ENCODE data around the gene LRRK1.
"Not testable (repeated sequence)": the region's sequence is repeated elsewhere in the genome, so short reads cannot be mapped to it uniquely, and the experiment has no call there.

LRRK1 gene

DNA sequence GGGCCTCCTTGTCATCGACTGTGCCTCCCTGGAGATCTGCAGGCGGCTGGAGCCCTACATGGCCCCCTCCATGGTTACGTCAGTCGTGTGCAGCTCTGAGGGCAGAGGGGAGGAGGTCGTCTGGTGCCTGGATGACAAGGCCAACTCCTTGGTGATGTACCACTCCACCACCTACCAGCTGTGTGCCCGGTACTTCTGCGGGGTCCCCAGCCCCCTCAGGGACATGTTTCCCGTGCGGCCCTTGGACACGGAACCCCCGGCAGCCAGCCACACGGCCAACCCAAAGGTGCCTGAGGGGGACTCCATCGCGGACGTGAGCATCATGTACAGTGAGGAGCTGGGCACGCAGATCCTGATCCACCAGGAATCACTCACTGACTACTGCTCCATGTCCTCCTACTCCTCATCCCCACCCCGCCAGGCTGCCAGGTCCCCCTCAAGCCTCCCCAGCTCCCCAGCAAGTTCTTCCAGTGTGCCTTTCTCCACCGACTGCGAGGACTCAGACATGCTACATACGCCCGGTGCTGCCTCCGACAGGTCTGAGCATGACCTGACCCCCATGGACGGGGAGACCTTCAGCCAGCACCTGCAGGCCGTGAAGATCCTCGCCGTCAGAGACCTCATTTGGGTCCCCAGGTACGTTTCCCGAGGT lies 146.5 kb downstream of the LRRK1 start:
- in situ Hi-C loops (cut with MboI; ENCODE audit: low sequenced_read_pairs) = no loop called here

DNA sequence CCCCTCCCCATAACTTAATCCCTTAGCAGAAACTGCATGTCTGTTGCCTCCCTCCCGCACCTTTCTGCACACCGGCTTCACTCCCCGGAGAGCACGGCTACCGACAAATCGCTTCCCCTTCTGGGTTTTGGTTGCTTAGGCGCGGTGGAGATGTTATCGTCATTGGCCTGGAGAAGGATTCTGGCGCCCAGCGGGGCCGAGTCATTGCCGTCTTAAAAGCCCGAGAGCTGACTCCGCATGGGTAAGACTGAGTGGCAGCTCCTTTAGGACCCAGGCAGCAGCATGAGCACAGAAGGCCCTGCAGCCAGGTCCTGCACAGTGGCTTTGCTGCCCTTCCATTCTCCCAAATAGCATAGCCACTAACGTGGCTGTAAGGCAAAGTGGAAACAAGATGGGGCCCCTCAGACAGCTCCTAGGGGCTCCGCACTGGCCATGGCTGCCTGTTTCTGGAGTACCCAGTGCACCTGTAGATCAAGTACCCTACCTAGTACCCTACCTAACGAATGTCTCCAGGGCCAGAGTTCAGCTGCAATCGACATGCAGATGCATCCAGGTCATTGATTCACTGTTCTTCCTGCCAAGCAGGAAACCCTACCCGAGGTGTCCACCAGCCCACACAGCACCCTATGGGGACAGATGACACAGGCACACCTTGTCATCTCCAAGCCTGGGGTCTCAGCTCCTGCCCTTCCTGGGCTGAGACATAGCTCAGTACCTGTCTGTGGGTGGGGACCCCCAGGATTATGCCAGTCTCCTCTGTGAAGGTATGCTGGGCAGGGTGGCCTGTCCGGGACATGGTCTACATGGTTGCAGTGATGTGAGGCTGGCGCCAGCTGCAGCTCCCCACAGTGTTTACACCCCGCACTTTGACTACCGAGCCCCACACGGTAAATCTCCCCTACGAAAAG lies 147.6 kb downstream of the LRRK1 start:
- in situ Hi-C loops (cut with MboI; ENCODE audit: low sequenced_read_pairs) = no loop called here

DNA sequence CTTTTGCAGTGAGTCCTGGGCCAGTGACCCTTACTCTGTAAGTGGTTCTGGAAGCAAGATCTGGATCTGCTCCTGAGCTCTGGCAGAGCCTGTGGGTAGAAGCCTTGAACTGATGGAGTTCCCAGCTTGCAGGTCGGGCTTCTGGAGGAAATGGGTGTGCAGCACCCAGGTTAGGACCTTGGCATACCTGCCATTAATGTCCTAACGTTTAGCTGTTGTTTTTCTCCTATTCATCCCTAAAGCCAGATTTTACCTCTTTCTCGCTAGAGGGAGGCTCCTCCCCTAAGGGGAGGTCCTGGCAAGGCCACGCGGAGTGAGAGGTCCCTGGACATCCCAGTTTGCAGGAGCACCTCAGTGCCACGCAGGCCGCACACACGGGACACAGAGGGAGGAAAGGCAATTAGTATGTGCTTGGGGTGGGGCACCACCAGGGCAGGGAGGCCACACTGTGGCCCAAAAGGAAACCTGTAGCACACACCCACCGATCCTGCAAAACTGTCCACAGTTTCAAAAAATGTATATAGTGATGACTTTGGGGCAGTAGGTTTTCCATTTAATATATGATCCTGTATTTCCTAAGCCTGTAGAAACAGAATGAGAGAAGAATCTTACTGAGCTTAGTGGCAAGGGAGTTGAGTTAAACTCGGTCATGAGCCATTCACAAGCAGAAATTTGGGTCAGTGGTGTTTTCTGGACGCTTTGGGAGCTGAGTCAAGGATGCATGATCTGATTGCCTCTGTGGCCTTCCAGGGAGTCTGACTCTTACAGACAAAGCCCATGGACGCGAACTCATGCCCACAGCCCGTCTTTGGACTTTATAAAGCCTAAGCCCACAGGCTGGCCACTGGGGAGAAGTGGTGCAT lies 148.7 kb downstream of the LRRK1 start:
- in situ Hi-C loops (cut with MboI; ENCODE audit: low sequenced_read_pairs) = no loop called here

DNA sequence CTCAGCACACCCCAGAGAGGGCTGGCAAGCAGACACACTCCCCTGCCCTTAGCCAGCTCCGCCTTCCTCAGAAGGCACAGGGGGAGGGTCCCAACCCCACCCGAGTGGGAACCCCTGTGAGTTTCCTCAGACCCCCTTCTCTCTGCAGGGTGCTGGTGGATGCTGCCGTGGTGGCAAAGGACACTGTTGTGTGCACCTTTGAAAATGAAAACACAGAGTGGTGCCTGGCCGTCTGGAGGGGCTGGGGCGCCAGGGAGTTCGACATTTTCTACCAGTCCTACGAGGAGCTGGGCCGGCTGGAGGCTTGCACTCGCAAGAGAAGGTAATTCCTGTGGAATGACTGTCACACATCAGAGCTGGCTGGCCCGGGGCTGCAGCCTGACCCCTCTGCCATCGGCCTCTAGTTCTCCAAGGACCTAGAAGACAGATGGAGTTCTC lies 149.4 kb downstream of the LRRK1 start:
- in situ Hi-C loops (cut with MboI; ENCODE audit: low sequenced_read_pairs) = no loop called here

DNA sequence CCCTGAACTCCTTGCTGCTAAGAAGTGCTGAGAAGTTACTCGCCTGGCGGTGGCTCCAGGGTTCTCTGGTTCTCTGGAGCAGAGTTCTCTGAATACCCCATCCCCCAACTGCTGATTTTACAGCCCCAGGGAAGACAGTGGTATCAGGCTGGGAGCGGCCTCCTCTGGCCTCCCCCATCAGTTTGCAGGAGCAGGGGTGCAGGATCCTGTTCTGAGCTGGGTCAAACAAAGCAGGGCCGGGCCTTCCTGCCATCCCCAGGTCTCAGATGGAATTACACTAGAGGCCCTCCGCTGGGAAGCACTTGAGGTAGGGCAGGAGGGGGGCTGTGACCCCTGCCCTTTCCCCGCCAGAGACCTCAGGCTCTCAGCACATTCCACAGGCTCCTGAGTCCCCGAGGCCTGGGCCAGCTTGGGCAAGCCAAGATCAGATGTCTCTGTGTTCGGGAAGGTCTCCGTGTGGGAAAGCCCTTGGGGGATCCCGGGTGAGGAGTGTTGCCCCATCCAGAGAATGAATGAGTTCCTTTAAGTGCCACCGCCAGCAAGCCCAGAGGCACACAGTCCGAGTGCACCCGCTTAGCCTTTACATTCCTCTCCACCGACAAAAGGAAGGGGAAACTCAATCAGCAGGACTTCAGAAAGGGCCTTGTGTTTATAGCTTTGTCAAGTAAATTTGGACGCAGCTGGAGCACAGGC lies 149.9 kb downstream of the LRRK1 start:
- in situ Hi-C loops (cut with MboI; ENCODE audit: low sequenced_read_pairs) = no loop called here

DNA sequence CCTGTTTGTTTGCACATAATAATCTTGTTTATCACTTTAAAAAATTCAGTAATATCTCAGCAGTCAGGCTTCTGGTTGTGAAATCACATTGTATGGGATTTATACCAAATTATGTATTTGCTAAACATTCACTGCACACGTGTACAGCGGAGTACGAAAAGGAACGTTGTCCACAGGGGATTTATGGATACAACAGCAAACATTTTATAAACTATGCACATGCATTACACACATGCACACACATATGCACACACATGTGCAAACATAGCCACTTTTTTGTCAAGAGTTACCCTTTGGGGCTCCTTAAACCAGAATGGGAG lies 150.5 kb downstream of the LRRK1 start:
- in situ Hi-C loops (cut with MboI; ENCODE audit: low sequenced_read_pairs) = no loop called here

DNA sequence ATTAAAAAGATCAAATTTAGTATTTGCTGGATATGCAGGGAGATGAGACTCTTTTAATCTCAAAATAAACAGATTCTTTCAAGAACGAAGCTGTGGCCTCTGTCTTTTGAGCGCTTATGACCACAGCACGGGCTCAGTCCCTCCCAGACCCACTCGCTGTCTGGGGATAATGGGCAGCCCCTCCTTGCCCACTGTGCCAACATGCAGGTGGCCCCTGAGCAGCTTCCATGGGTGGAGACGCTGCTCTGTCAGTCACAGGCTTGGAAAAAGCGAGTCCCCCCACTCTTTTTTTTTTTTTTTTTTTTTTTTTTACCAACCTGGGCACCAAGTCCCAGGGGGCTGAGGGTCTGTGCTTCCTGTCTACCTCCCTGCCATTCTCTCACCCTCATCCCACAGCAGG lies 150.9 kb downstream of the LRRK1 start:
- in situ Hi-C loops (cut with MboI; ENCODE audit: low sequenced_read_pairs) = no loop called here

DNA sequence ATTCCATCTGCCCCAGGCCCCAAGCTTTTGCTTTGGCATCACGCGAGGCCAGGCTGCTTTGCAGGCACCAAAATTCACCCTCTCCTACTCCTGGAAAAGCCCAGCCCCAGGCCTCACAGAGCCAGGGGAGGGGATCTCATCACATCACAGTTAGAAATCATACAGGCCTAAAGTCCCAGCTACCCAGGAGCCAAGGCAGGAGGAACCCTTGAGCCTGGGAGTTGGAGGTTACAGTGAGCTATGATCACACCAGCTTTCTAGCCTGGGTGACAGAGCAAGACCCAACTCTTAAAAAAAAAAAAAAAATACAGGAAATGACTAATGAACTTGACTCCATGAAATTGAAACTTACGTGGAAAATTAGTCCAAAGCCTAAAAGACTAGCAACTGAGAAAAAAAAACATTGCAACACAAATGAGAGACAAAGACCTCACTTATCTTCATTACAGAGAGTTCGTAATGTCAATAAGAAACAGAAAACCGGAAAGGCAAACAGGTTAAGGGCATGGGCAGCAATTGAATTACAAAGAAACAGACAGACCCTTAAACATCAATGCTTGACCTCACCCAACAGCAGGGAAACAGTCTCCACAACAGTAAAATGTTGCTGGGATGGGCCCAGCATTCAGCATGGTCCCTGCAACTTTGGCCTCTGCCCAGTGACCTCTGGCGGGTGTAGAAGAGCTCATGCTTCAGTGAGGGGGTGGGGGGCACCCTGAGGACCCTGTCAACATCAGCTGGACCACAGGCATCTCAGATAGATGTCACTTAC lies 151.5 kb downstream of the LRRK1 start:
- in situ Hi-C loops (cut with MboI; ENCODE audit: low sequenced_read_pairs) = no loop called here

DNA sequence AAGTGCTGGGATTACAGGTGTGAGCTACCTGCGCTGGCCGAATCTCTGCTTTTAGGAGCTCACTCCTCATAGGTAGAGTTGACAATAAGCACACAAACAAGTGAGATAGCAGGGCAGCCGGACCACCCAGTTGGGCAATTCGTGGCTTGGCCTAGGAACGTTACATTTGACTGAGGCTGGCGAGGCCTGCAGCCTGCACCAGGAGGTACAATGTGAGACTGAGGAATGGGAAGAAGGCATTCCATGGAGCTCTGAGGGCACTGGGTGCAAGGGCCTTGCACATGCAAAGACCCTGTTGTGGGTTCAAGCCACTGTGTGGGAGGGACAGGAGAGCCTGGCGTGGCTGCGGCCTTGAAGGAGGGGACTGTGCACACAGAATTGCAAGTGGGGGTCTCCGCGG lies 152.5 kb downstream of the LRRK1 start:
- in situ Hi-C loops (cut with MboI; ENCODE audit: low sequenced_read_pairs) = no loop called here

DNA sequence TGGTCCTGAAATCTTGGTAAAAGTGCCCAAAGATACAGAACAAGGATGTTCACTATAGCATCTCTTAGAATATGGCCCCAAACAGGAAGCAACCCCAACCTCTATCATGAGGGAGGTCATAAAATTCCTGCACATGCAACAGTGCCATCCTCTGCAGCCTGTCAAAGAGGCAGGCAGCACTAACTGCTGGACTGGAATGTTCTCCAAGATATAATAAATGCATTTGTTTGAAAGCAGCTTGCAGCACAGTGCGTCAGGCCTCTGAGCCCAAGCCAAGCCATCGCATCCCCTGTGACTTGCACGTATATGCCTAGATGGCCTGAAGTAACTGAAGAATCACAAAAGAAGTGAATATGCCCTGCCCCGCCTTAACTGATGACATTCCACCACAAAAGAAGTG lies 153.1 kb downstream of the LRRK1 start:
- in situ Hi-C loops (cut with MboI; ENCODE audit: low sequenced_read_pairs) = not testable (repeated sequence)

DNA sequence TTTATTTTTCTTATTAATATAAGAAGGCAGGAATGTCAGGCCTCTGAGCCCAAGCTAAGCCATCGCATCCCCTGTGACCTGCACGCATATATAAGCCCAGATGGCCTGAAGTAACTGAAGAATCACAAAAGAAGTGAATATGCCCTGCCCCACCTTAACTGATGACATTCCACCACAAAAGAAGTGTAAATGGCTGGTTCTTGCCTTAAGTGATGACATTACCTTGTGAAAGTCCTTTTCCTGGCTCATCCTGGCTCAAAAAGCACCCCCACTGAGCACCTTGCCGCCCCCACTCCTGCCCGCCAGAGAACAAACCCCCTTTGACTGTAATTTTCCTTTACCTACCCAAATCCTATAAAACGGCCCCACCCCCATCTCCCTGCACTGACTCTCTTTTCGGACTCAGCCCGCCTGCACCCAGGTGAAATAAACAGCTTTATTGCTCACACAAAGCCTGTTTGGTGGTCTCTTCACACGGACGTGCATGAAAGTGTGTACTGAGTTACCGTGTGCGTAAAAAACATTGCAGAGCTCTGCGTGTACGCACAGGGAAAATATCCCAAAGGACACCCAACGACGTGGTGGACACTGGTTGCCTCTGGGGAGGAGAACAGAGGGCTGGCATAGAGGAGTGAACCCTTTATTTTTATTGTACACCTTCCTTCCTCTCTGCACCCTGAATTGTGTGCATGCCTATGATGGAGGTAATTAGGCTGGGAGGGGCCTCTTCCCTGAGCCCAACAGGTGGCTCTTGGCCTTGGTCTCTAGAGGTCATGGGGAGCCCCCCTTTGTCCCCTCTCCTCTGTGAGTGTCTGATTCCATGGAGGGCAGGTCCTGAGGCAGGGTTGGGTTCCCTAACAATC lies 158.9 kb downstream of the LRRK1 start:
- in situ Hi-C loops (cut with MboI; ENCODE audit: low sequenced_read_pairs) = not testable (repeated sequence)

DNA sequence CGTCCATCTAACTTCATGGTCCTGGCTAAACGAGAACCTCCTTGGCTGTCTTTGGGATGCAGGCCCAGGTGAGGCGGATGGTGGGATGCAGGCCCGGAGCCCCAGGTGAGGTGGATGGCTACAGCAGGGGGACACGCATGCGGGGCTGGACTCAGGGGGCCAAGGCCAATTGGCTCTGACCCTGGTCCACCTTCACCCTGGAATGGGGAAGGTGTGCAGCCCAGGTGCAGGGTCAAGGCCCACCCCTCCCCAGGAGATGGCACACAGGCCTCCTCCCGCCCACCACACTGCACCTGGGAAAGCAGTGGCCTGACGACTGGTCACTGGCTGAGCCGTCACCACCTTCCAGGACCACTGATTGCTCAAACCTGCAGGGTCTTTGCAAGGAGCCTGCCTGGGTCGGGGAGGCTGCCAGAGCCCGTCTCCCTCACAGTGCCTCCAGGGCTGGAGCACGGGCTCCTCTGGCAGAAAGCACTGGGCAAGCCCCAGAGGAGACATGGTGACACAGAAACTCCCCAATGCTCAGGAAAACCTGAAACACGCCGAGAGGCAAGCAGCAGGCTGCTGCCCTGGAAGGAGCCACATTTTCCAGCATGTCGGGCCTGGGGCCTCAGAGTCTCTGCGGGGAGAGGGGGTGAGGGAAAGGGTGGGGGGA lies 159.6 kb downstream of the LRRK1 start:
- in situ Hi-C loops (cut with MboI; ENCODE audit: low sequenced_read_pairs) = no loop called here

DNA sequence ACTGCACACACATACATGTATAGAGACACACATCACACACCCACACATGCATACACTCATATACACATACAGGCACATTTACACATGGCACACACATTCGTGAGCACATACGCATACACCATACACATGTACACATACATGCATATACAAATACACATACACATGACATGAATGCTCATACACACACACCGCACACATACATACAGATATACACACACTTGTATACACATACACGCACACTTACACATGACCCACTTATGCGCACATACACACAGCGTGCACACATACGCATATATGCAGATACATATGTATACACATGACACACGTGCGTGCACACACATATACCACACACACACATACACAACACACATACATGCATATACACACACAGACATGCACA lies 162.7 kb downstream of the LRRK1 start:
- in situ Hi-C loops (cut with MboI; ENCODE audit: low sequenced_read_pairs) = no loop called here

DNA sequence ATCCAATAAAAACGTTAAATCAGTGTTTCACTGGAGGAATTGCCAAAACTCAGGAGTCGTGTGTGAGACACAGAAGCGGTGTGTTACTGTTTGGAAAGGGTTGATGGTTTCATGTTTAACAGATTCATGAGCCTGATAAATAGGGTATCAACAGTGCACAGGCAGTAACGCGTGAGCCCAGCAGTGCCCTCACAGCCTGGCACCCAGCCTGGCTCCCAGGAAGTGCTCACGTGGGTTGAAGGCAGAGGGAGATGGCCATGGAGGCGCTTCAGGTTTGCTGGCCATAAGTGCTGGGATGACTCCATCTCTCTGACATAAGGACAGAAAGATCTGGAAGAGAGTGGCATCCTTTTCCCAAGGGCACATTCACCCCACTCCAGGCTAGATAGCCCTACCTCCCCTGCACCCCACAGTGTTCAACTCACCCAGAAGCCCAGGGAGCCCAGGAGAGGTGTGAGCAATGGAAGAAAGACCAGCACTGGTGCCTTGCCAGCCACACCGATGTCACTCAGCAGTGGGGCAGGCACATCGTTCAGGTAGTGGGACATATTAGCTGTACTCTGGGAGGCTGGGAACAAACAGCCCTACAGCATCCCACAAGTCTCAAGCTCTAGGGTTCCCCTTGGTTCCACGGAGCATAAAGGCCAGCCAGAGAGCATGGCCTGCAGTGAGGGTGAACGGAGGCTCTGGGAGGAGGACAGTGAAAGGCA lies 164.3 kb downstream of the LRRK1 start:
- in situ Hi-C loops (cut with MboI; ENCODE audit: low sequenced_read_pairs) = no loop called here

DNA sequence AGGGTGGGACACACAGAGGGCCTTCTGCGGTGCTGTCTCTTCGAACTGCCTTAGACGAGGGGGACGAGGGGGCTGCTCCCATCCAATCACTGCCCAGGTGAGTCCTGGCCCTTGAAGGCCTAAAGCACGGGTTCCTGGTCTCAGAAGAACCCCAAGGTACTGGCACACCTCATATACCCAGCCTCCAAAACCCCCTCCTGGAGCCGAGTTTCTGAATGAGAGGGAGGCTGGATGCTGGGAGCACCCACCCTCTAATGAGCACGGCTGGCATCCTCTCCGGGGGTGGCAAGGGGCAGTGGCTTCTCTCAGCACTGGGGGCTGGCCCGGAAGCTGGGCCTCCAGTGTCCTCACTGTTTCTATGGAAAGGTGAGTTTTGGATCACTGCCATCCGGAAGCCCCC lies 165.6 kb downstream of the LRRK1 start:
- in situ Hi-C loops (cut with MboI; ENCODE audit: low sequenced_read_pairs) = no loop called here

DNA sequence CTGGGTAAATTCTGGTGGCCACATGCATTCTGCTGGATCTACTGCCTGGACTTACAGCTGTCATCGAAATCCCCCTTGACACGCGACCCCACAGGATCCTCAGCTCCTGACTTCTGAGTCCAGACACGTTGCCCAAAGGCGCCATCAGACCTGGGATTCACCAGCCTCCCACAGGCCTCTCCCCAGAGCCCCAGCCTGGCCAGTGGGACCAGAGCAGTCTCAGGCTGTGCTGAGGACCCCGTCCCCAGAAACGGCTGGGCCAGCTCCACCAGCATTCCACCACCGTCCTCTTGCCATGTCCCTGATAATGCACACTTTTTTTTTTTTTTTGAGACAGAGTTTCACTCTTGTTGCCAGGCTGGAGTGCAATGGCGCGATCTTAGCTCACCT lies 166.1 kb downstream of the LRRK1 start:
- in situ Hi-C loops (cut with MboI; ENCODE audit: low sequenced_read_pairs) = no loop called here

DNA sequence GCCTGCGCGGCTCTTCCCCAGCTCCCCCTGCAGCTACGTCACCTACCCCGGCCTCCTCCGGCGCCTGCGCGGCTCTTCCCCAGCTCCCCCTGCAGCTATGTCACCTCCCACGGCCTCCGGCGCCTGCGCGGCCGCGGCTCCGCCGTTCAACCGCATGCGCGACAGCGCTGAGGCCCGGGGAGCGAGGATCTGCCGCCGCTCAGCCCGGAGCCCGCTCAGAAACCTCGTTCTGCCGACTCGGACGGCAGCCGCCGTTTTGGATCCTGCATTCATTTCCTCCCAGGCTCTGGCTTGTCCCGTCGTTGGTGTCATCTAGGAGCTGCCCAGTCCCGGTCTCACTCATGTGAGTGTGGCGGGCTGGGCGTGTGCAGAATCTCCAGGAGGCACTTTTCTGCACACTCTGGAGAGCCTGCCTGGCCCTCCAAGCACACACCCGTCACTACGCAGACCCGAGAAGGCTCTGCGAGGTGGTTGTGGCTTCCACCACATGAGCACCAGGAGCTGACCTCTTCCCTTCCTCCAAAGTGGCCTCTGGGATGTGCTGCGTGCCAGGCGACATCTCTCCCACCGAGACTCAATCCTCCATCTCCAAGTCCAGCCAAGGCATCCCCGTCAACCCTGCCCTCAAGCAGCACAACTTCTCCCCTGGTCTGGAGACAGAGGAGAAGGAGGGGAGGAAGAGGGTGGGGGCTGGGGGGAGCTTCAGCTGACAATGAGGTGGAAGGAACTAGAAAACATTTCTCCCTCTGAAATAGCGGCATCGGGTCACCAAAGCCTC lies 167.4 kb downstream of the LRRK1 start:
- in situ Hi-C loops (cut with MboI; ENCODE audit: low sequenced_read_pairs) = no loop called here

Data from hTERT RPE-1 (cell line).